Keratinocyte (primary cell): ENCODE measurements around the gene ZDHHC1.

Experiments used
- EZH2 ChIP-seq: IDR thresholded peaks from one replicate; pipeline ENCODE4 v1.6.1; 2012; ENCODE audit warnings: inconsistent platforms, mild to moderate bottlenecking, low read length, moderate library complexity
- TF ChIP-seq, protein P1 (sequence below), 3 experiments: IDR thresholded peaks in 1 of 3; conservative IDR thresholded peaks in 1 of 3; optimal IDR thresholded peaks in 1 of 3; 2 replicates in 2 of 3; 3 replicates in 1 of 3; pipeline versions ENCODE3 to v1.5.1; 2011; ENCODE audit warnings: low read length in 3 of 3, mild to moderate bottlenecking in 3 of 3, moderate library complexity in 2 of 3, control low read depth in 1 of 3, inconsistent platforms in 1 of 3; ENCODE audit not compliant: insufficient read depth in 2 of 3; ENCODE audit errors: extremely low read depth in 1 of 3

DNA sequence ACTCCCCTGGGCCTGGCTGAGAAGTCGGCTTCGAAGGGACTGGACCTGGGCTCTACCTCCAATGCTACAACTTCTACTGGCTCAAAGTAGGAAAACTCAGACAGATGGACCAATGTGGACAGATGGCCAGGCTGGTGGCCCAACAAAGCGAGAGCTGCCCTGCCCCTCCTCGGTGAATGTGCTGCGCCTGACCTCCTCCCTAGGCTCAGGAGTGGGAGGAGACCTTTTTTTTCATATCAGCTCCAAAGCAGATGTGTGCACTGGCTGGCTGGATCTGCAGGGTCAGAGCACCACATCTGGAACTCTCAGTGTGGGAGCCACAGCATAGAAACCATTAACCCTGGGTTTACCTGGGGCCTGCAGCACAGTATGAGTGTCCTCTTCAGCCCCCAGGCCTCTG is 43.9 kb upstream of the ZDHHC1 start:
- no peak for TF ChIP-seq EZH2
- TF ChIP-seq, protein P1, sequence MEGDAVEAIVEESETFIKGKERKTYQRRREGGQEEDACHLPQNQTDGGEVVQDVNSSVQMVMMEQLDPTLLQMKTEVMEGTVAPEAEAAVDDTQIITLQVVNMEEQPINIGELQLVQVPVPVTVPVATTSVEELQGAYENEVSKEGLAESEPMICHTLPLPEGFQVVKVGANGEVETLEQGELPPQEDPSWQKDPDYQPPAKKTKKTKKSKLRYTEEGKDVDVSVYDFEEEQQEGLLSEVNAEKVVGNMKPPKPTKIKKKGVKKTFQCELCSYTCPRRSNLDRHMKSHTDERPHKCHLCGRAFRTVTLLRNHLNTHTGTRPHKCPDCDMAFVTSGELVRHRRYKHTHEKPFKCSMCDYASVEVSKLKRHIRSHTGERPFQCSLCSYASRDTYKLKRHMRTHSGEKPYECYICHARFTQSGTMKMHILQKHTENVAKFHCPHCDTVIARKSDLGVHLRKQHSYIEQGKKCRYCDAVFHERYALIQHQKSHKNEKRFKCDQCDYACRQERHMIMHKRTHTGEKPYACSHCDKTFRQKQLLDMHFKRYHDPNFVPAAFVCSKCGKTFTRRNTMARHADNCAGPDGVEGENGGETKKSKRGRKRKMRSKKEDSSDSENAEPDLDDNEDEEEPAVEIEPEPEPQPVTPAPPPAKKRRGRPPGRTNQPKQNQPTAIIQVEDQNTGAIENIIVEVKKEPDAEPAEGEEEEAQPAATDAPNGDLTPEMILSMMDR (optimal IDR thresholded peaks at IDR 0.05 in 1 of 3, IDR thresholded peaks at IDR 0.05 in 1 of 3, conservative IDR thresholded peaks at IDR 0.05 in 1 of 3; ENCODE audit: extremely low read depth in 1 of 3, insufficient read depth in 2 of 3, low read length in 3 of 3) = no peak
